Gastrocnemius medialis (tissue), 4 donors: ENCODE measurements around the gene FAM78B. TPM values are rescaled to one million over a fixed set of nuclear protein-coding genes. Genes with fewer than 3 reads are reported as not detected.

Experiments used
- ATAC-seq, 2 donors: fragments of 150-250 bp; one replicate each; pipeline ENCODE4 v1.9.1; 2016
- DNase-seq, 2 donors: peaks; one replicate each; pipeline ENCODE4 v3.0.0-alpha.2; 2019
- H3K27ac ChIP-seq, 4 donors: fragments of 200-600 bp; sonication (generic); 1 replicate in 1 of 4; 2 replicates in 3 of 4; pipeline ENCODE4 v1.5.1; 2016 to 2018; ENCODE audit warnings: mild to moderate bottlenecking in 2 of 4, moderate library complexity in 1 of 4
- H3K27me3 ChIP-seq, 3 donors: fragments of 200-600 bp; sonication (generic) in 2 of 3; 1 replicate in 1 of 3; 2 replicates in 2 of 3; pipeline versions ENCODE4 v1.5.1 to v1.6.0; 2016 to 2019; ENCODE audit warnings: mild to moderate bottlenecking in 1 of 3, moderate library complexity in 1 of 3
- H3K36me3 ChIP-seq, 2 donors: fragments of 200-600 bp; sonication (generic) in 1 of 2; one replicate each; pipeline ENCODE4 v1.5.1; 2017 to 2018
- H3K4me1 ChIP-seq, 2 donors: fragments of 200-600 bp; sonication (generic) in 1 of 2; one replicate each; pipeline ENCODE4 v1.5.1; 2016 to 2017; ENCODE audit warnings: mild to moderate bottlenecking in 2 of 2
- H3K4me3 ChIP-seq, 4 donors: fragments of 200-600 bp; sonication (generic) in 3 of 4; 1 replicate in 1 of 4; 2 replicates in 3 of 4; pipeline ENCODE4 v1.5.1; 2016 to 2019; ENCODE audit warnings: mild to moderate bottlenecking in 2 of 4
- H3K9me3 ChIP-seq, 3 donors: fragments of 200-600 bp; sonication (generic) in 2 of 3; 1 replicate in 1 of 3; 2 replicates in 2 of 3; pipeline ENCODE4 v1.5.1; 2016 to 2019
- POLR2A ChIP-seq, 2 donors: fragments of 450-650 bp; IDR thresholded peaks; one replicate each; pipeline ENCODE4 v1.6.1; 2017; ENCODE audit warnings: antibody characterized with exemption in 2 of 2, mild to moderate bottlenecking in 2 of 2, moderate library complexity in 2 of 2
- in situ Hi-C, 4 donors: fragments of 200-750 bp; cut with MboI; loops; one replicate each; pipeline versions ENCODE4 v1.15.0 to v1.8.0; 2017; ENCODE audit warnings: low sequenced_read_pairs in 4 of 4
- intact Hi-C: fragments of 100-400 bp; cut with DNase I; formaldehyde crosslinking; loops from one replicate; pipeline ENCODE4 v1.15.1; 2023; ENCODE audit warnings: low total_unique reads
- total RNA-seq, 4 donors: library from RNA; depleted of rRNA; stranded (reverse); fragments of >200 nt; gene quantifications; one replicate each; pipeline versions ENCODE4 v1.1.0 to v1.2.3, GENCODE V29; 2016
- TF ChIP-seq, protein P1 (sequence below), 5 experiments: fragments of 450-650 bp in 3 of 5; fragments of 200-600 bp in 2 of 5; sonication (generic) in 2 of 5; IDR thresholded peaks in 4 of 5; conservative IDR thresholded peaks in 1 of 5; 1 replicate in 4 of 5; 2 replicates in 1 of 5; pipeline ENCODE4 v1.5.1; 2016 to 2019; ENCODE audit warnings: antibody characterized with exemption in 5 of 5, mild to moderate bottlenecking in 3 of 5, moderate library complexity in 3 of 5

Gene FAM78B
- total RNA-seq, 4 donors from 2014 or later: 1.6 to 9.9 (median 2.6) TPM

DNA sequence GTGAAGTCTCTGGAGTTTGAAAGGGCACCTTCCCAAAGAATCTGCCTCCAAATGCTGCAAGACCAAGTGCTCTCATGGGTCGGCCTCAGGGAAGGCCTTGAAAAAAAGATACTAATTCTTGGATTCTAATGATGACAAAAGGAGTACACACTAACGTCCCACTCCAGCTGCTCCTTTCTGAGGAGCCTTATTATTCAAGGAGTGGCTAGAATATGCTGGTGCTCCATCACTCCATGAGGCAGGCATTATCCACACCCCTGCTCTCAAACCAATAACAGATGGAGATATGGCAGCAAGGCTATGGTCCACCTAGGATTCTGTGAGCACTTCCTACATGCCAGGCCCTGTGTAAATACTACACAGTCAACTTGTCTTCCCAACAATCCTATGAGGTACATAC is 54.4 kb downstream of the FAM78B start:
- intact Hi-C loops: no loop called here
- in situ Hi-C loops: no loop called here

DNA sequence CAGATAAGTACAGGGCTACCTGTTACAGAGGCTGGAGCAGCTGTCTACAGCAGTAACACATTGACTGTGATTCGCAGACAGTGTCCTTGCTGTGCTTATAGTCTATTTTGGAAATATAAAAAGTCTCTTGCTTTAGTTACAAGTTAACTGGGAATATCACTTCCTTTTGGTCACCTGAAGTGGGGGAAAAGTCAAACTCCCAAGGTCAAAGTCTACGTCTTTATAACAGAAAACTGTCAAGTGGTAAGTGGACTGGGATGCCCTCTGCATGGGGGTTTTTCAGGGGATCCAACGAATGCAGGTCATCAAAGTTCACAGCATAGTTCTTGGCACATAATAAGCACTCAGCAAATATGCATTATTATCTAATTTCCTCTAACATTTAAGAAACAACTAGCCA is 55.4 kb downstream of the FAM78B start:
- DNase-seq (no peak), ATAC-seq (no peak)
- Histone ChIP-seq H3K27me3 (no peaks in the 10 kb centered on the region), H3K4me3 (no peak overlapping the region), H3K27ac (no peak overlapping the region), H3K36me3 (no peaks in the 10 kb centered on the region), H3K9me3 (no peaks in the 10 kb centered on the region), H3K4me1 (peaks cover 0 to 9% of the 10 kb centered on the region in 2 donors)
- in situ Hi-C loops: no loop called here
- intact Hi-C loops: no loop called here
- no peak for TF ChIP-seq POLR2A (IDR thresholded peaks at IDR 0.05)
- TF ChIP-seq, protein P1, sequence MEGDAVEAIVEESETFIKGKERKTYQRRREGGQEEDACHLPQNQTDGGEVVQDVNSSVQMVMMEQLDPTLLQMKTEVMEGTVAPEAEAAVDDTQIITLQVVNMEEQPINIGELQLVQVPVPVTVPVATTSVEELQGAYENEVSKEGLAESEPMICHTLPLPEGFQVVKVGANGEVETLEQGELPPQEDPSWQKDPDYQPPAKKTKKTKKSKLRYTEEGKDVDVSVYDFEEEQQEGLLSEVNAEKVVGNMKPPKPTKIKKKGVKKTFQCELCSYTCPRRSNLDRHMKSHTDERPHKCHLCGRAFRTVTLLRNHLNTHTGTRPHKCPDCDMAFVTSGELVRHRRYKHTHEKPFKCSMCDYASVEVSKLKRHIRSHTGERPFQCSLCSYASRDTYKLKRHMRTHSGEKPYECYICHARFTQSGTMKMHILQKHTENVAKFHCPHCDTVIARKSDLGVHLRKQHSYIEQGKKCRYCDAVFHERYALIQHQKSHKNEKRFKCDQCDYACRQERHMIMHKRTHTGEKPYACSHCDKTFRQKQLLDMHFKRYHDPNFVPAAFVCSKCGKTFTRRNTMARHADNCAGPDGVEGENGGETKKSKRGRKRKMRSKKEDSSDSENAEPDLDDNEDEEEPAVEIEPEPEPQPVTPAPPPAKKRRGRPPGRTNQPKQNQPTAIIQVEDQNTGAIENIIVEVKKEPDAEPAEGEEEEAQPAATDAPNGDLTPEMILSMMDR (IDR thresholded peaks at IDR 0.05 in 4 of 5, conservative IDR thresholded peaks at IDR 0.05 in 1 of 5): no peak

More for the DNA sequence above, 54.4 kb downstream of the FAM78B start:
- ATAC-seq (no peak), DNase-seq (no peak)
- peaks cover 0 to 9% of the 10 kb centered on the region in 2 donors for H3K4me1 ChIP-seq
- H3K27ac ChIP-seq: no peak overlapping the region
- no peaks in the 10 kb centered on the region for H3K9me3 ChIP-seq
- no peak for TF ChIP-seq POLR2A (IDR thresholded peaks at IDR 0.05)
- TF ChIP-seq, protein P1 (IDR thresholded peaks at IDR 0.05 in 4 of 5, conservative IDR thresholded peaks at IDR 0.05 in 1 of 5): no peak
- no peaks in the 10 kb centered on the region for H3K27me3 ChIP-seq
- H3K36me3 ChIP-seq: no peaks in the 10 kb centered on the region
- no peak overlapping the region for H3K4me3 ChIP-seq

DNA sequence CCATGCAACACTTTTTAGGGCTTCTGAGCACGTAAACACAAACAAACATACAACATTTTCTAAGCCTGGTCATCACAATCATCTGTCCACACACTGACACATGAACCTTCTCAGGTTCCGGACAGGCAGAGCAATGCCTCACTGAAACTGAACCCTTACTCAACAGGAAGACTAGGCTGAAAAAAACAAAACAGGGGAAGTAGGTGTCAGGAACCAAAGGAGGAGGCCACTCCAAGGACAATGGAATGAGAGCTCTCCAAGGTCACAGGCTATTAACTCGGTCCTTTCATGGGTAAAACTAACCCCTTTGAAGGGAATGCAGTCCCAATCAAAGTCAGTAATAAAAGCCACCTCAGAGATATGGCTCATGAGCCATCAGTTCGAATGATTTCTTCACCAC is 76.6 kb downstream of the FAM78B start:
- in situ Hi-C loops: no loop called here
- H3K9me3 ChIP-seq: no peaks in the 10 kb centered on the region
- H3K36me3 ChIP-seq: no peaks in the 10 kb centered on the region
- H3K4me3 ChIP-seq: no peak overlapping the region
- DNase-seq (no peak), ATAC-seq (peak; percentile 46 to 52)
- H3K4me1 ChIP-seq: peaks cover 0 to 7% of the 10 kb centered on the region in 2 donors
- intact Hi-C loops: no loop called here
- no peak overlapping the region for H3K27ac ChIP-seq
- no peaks in the 10 kb centered on the region for H3K27me3 ChIP-seq
- TF ChIP-seq POLR2A (IDR thresholded peaks at IDR 0.05): no peak
- TF ChIP-seq, protein P1 (IDR thresholded peaks at IDR 0.05 in 4 of 5, conservative IDR thresholded peaks at IDR 0.05 in 1 of 5): no peak

DNA sequence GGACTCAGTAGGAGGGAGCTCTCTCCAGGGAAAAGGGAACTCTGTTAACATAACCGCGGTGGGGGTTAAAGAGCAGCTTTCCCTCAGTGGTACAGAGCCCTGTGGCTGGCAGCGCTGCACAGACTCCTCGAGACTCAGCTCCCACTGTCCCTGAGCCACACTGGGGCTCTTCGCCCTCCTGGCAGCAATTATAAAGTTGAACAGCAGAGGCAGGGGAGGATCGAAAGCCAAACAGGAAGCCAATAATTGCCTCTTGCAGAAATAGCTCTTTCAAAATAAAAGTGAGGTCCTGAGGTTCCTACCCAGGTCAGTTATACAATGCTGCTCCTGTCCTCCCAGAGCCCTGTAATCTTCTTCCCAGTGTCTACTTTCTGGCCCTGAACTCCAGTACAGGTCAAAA is 77.0 kb downstream of the FAM78B start:
- no peak overlapping the region for H3K27ac ChIP-seq
- intact Hi-C loops: no loop called here
- TF ChIP-seq POLR2A (IDR thresholded peaks at IDR 0.05): no peak
- TF ChIP-seq, protein P1 (IDR thresholded peaks at IDR 0.05 in 4 of 5, conservative IDR thresholded peaks at IDR 0.05 in 1 of 5): no peak

DNA sequence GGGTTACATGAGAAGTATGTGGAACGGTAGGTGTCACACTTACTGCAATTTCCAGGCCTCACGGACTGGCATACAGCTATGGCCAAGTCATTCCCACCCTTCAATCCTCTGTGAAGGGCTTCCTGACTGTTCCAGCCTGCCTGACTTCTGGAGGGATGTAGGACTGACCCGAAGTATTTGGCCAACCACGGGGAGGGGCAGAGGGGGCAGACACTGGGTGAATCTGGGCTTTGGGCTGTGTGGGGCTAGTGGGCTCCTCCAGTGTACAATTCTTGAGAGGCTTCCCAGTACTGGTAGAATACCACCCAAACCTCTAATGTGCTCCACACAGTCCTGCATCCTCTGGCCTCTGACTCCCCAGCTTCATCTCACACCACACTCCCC is 78.2 kb downstream of the FAM78B start:
- intact Hi-C loops (no loop called here), in situ Hi-C loops (no loop called here)
- no peak overlapping the region for H3K27ac ChIP-seq
- no peaks in the 10 kb centered on the region for H3K9me3 ChIP-seq
- TF ChIP-seq POLR2A (IDR thresholded peaks at IDR 0.05): no peak
- TF ChIP-seq, protein P1 (IDR thresholded peaks at IDR 0.05 in 4 of 5, conservative IDR thresholded peaks at IDR 0.05 in 1 of 5): no peak
- DNase-seq (no peak), ATAC-seq (no peak)
- H3K36me3 ChIP-seq: no peaks in the 10 kb centered on the region
- no peaks in the 10 kb centered on the region for H3K27me3 ChIP-seq
- H3K4me1 ChIP-seq: peaks cover 0 to 7% of the 10 kb centered on the region in 2 donors
- H3K4me3 ChIP-seq: no peak overlapping the region

More for the DNA sequence above, 77.0 kb downstream of the FAM78B start:
- H3K9me3 ChIP-seq: no peaks in the 10 kb centered on the region
- no peaks in the 10 kb centered on the region for H3K27me3 ChIP-seq
- H3K4me3 ChIP-seq: no peak overlapping the region
- DNase-seq (no peak), ATAC-seq (no peak)
- in situ Hi-C loops: no loop called here
- no peaks in the 10 kb centered on the region for H3K36me3 ChIP-seq
- H3K4me1 ChIP-seq: peaks cover 0 to 7% of the 10 kb centered on the region in 2 donors
